Measurements from ENCODE around the gene ADCK1.

ADCK1 gene

DNA sequence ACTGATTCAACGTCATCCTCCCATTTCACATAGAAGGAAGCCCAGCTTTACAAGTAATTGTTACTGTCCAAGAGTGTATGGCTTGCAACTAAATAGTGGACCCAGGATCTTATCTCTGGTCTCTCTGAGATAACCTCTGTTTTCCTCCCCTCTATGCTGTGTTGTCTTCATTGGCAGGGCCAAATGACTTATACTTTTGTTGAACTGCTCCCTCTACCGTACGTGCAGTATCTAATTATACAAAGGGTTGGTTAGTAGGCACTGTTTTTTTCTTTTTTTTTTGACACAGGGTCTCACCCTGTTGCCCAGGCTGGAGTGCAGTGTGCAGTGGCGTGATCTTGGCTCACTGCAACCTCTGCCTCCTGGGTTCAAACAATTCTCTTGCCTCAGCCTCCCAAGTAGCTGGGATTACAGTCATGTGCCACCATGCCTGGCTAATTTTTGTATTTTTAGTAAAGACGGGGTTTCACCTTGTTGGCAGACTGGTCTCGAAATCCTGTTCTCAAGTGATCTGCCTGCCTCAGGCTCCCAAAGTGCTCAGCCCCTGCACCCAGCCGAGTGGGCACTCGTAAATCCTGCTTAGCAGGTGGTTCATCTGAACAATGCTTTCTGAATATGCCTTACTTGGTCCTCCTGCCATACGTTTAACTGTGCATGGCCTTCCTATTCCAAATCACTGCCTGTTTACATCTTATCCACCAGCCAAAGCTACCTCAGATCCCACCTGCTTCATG lies 162.1 kb downstream of the ADCK1 start:
- no peak for DNase-seq

DNA sequence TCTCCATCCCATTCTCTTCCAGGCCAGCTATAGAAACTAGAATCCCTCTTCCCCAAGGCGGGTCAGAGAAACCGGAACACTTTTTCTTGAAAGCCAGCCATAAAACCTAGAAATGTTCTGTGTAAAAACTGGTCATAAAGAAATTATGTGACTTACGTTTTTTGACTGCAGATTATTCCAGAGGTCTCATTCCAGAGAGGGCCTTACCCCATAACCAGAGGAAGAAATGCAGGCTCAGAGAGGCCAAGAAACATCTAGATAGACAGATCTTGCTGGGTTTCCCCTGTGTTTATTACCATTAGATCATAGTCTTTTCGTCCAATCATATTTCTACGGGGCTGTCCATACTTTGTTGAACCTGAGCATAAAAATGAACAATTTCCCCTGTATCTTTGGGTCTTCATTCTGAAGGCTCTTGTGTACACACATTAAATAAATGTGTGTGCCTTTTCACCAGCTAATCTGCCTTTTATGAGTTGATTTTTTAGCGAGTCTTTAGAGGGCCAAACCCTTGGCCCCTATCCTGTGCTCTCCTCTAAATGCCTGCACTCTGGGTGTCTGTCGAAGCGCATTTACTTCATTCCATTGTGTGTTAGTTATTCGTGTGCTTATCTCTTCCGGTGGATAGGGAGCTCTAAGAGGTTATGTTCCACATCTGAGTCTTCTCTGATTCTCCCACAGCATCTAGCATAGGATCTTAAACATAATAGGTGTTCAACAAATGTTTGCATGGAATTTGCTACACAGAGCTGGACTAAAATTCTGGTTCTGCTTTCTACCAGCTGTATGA lies 163.0 kb downstream of the ADCK1 start:
- no peak for DNase-seq

DNA sequence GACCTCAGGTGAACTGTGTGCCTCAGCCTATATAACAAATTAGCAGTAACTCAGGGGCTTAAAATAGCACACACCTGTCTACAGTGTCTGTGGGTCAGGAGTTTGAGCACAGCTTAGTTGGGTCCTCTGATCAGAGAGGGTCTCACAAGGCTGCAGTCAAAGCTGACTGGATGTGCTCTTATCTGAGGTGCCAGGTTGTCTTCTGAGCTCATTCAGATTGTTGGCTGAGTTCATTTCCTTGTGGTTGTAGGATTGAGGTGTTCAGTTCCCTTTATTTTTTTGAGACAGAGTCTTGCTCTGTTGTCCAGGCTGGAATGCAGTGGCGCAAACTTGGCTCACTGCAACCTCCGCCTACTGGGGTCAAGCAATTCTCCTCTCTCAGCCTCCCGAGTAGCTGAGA lies 164.7 kb downstream of the ADCK1 start:
- no peak for DNase-seq

DNA sequence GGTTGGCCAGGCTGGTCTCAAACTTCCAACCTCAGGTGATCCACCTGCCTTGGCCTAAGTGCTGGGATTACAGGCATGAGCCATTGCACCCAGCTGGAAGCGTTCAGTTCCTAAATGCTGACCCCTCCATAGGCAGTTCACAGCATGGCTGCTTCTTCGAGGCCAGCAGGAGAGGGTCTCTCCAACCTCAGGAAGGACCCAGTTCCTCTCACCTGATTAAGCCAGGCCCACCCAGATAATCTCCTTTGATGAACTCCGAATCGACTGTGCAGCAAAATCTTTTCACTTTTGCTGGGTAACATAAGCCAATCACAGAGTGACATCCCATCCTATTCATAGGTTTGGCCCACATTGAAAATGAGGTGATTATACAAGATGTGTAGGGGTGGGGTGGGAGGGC lies 165.1 kb downstream of the ADCK1 start:
- DNase-seq = no peak

DNA sequence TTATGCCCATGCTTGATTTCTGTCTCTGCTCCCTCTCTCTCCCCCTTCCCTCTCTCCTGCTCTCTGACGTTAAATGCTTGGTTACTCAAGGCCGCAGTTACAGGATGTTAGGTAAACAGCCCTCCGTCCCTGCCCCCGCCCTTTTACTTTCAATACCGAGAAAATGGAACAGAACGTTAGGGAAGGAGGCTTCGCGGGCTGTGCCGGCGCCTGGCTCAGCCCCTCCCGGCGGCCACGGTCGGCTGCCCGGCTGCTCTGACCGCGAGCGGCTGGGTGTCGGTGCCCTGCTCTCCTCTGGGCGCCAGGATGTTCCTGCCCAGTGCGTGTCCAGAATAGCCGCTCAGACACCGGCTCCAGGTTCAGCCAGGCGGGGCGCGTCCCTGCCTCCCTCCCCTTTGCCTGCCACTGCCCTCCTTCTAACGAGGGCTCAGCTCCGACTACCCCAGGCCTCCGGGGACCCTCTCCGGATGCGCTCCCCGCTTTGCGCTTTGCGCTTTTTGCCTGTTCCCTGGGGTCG lies 166.1 kb downstream of the ADCK1 start:
- DNase-seq = peak; percentile 39

DNA sequence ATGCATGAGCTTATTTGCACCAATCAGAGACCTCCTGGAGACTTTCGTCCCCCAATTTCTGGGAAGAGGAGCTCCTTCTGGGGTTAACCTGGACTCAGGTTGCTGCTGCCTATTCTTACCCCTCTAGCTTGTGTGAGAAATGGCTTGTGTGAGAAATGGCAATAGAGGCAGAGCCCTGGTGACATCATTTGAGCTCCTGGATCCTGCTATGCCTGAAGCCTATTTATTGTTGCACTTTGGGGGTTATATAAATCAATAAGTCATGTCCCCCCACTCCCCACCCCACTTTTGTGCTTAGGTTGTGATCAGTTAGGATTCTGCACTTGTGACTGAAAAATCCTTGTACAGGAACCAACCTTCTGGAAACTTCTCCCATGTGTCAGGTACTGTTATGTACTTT lies 167.2 kb downstream of the ADCK1 start:
- DNase-seq = no peak

DNA sequence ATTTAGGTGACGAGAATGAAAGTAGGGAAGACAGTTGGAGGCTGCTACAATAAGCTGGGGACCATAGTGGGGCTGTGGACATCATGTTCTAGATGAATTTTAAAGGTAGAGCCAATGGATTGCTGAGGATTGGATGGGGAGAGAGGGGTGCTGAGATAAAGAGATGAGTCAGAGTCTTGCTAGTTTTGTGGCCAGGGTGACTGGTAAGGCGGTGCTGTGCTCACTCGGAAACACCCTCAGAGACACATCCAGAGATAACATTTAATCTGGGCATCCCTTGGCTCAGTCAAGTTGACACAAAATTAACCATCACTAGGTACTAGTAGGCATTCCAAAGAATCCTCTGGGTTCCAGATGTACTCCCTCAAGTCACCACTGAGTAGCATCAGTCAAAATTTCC lies 170.7 kb downstream of the ADCK1 start:
- no peak for DNase-seq

DNA sequence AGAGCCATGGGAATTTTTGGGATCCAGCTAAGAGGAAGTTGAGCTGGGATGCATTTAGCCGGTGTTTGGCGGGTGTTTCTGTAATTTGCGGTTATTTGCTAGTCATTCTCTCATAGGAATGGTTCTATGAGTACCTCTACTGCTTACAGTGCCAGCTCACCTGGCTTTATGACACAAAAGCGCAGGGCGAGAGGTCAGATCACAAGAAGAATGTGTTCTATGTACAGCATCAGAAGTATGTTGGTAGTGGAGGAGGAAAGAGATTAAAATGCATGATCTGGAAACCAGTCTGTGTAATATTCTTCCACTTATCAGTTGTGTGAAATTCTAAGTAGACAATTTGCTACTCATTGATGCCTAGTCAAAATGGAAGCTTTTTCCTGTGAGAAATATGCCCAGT lies 173.3 kb downstream of the ADCK1 start:
- DNase-seq = no peak

DNA sequence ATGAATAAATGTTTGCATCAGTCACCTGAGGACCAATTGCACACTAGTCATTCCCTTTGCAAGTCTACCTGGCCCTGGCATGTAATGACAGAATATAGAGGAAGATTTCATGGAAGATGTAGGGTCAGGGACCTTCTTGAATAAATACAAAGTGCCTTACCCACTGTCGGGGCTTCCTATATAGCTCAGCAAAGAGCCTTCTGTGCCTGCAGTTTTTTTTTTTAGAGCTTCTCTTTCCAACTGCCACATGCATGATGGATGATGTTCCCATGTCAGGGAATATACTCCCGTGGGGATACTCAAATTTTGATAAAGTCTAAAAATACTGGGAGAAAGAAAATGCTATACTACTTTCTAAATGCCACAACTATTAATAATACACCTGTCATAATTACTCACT lies 176.7 kb downstream of the ADCK1 start:
- DNase-seq = no peak

DNA sequence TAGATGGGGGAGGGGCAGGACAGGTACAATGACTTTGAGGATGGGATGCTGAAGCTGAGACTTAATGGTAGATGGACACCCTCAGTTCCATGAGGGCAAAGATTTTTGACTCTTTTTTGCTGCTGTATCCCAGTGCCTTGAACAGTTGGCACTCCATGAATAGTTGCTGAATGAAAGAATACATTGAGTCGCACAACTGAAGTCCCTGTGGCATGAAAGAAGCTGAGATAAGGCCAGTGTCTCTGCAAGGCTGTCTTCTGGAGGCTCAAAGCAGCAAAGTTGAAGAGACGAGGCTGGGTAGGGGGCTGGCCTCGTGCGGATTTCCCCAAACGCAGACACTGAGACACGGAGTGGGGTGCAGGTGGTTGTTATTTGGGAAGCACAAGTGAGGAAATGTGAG lies 179.3 kb downstream of the ADCK1 start:
- no peak for DNase-seq

DNA sequence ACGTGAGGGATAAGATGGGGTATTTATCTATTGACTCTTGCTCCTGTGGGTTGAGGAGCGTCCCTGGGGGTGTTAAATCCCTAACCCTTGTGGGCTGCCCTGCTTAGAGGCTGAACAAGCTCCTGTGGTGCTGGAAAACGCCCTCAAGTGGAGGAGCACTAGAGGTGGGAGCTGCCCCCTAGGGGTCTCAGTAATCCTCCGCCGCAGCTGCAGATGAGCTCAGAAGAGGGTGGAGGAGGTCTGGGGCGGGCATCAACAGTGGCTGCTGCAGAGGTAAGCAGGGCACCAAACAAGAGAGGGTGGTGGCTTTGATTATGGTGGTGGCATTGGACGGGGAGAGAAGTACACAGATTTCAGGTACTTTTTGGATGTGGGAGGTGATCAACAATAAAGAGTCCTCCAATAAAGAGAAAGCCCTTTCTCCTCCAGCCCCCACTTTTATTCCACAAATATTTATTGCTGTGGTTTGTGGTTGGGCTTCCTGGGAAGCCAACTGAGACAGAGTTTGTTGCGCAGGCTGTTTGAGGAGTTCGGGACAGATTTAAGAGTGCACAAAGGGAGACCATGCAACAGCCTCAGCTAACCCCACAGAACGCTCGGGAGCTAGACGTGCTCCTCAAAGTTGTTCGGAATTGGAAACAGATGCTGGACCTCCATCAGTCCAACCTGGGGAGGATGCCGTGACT lies 179.9 kb downstream of the ADCK1 start:
- no peak for DNase-seq

DNA sequence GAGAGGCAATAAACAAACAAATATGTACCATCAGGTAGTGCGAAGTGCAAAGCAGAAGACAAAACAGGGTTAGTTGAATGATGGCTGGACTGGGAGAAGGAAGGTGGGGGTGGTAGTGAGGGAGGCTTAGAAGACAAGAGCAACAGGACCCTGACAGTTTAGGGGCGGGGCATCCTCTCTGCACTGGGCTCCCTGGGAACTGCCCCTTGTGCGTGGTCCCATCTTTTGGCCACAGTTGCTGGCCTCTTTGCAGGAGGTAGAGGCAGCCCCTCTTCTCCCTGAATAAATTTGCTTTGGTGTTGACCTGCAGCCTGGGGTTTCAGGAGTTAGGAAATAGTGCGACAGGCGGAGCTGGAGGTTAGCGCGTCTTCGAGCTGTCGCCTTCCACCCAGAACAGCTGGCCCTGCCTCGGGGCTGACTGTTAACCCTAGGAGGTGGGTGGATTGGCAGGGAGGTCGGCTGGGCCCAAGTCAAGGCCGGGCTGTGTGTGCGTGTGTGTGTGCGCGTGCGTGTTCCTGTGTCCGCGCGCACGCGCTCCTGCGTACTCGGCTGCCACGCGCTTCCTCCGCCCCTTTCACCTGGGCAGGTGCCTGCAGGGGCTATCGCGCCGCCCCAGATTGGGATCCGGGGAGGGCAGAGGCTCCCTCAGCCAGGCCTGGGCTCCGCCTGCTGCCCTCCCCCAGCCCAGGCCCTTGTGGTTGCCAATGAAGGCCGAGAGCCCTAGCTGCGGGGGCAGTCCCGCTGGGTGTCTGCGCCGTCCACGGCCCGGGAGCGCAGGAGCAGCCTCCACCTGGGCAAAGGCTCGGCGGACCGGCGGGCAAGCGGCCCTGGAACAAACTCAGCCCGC lies 180.8 kb downstream of the ADCK1 start:
- no peak for DNase-seq

Data from activated CD4-positive, alpha-beta T cell treated with anti-CD3 and anti-CD28 coated beads, Interleukin-2, Interleukin-6, amounts not matched to agents 100 ng/mL and 50 ng/mL, durations not matched to agents 16 hours and 8 hours (primary cell).